Measurements from ENCODE around the gene RAB40C.

Gene RAB40C

DNA sequence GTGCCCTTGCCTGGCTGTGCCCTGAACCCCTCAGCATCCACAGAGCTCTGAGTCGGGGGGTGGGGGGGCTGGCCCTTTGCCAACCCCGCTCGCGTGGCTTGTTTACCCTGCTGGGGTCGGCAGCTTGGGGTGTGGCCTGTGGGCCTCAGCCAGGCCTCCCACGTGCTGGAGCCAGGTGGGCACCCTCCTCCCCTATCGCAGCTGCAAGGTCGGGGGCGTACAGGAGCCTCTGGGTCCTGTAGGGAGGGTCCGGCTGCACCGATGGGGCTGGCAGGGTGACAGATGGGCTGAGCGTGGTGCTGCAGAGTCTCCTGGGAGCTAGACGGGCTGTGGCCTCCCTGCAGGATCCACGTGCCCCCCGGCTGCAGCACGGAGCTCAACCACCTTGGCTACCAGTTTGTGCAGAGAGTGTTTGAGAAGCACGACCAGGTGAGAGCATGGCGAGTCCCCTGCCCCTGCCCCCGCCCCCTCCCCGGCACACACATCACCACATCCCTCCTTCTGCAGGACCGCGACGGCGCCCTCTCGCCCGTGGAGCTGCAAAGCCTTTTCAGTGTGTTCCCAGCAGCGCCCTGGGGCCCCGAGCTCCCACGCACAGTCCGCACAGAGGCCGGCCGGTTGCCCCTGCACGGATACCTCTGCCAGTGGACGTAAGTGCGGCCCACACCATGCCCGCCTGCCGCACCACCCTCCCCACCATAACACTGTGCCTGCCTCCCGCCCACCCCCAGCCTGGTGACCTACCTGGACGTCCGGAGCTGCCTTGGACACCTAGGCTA lies 81.7 kb downstream of the RAB40C start:
- no peak for FAIRE-seq

DNA sequence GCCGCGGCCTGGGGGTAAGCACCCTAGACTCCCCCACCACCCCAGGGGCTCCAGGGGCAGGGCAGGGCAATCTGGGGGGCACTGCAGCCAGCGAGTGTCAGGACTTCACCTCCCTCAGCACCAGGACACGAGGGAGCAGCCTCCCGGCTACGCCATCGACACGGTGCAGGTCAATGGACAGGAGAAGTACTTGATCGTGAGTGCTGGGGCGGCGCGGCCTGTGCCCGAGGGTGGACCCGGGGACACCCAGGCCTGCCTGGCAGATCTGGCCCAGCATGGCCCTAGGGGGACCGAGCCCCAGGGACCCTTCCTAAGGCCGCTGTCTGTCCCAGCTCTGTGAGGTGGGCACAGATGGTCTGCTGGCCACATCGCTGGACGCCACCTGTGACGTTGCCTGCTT lies 82.5 kb downstream of the RAB40C start:
- FAIRE-seq, result no peak

DNA sequence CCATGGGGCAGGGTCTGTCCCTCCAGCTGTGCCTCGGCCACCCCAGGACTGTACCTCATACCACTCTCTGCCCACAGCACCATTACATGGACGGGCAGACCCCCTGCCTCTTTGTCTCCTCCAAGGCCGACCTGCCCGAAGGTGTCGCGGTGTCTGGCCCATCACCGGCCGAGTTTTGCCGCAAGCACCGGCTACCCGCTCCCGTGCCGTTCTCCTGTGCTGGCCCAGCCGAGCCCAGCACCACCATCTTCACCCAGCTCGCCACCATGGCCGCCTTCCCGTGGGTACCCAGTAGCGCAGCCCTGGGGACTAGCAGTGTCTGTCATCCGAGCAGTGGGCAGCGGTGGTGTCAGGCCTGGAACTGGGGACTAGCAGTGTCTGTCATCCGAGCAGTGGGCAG lies 83.0 kb downstream of the RAB40C start:
- FAIRE-seq, result no peak

DNA sequence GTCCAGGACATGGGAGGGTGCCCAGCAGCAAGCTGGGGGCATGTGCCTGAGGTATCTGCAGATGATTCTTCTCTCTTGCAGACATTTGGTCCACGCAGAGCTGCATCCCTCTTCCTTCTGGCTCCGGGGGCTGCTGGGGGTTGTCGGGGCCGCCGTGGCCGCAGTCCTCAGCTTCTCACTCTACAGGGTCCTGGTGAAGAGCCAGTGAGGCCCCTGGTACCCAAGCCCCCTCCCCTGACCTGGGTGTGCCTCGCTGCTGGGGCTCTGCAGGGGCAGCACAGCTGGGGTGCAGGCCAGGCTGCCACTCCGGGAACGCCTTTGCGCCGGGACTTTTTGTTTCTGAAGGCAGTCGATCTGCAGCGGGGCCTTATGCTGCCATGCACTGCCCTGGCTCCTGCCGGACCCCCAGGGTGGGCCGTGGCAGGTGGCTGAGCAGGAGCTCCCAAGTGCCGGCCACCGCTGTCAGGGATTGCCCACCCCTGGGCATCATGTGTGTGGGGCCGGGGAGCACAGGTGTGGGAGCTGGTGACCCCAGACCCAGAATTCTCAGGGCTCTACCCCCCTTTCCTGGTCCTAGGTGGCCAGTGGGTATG lies 83.6 kb downstream of the RAB40C start:
- no peak for FAIRE-seq

DNA sequence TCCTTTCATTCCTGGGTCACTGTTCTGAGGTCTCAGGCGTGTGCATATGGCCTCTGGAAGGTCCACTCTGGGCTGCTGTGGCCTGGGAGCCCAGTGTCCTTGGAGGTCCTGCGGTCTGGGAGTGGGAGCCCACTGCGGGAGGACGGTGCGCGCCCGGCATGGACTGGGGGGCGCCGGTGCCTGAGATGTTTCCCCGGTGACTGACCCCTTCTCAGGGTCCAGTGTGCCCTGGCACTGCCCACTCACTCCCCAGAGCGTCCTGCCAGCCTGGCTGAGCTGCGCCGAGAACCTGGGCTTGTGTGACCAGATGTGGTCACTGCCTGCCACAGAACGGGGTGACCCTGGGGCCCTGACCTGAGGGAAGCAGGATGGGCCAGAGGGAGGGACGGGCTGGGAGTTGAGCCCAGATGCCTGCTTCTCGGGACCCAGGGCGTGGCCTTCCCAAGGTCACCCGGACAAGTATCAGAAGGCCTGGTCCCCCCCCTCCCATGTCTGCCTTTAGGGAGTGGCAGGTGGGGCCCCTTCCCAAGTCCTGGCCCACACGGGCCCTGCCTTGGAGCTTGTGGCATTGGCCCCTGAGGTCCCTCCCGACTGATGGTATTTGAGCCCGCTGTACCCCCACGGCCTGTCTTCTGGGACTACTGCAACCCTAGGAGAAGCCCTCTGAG lies 84.5 kb downstream of the RAB40C start:
- no peak for FAIRE-seq

DNA sequence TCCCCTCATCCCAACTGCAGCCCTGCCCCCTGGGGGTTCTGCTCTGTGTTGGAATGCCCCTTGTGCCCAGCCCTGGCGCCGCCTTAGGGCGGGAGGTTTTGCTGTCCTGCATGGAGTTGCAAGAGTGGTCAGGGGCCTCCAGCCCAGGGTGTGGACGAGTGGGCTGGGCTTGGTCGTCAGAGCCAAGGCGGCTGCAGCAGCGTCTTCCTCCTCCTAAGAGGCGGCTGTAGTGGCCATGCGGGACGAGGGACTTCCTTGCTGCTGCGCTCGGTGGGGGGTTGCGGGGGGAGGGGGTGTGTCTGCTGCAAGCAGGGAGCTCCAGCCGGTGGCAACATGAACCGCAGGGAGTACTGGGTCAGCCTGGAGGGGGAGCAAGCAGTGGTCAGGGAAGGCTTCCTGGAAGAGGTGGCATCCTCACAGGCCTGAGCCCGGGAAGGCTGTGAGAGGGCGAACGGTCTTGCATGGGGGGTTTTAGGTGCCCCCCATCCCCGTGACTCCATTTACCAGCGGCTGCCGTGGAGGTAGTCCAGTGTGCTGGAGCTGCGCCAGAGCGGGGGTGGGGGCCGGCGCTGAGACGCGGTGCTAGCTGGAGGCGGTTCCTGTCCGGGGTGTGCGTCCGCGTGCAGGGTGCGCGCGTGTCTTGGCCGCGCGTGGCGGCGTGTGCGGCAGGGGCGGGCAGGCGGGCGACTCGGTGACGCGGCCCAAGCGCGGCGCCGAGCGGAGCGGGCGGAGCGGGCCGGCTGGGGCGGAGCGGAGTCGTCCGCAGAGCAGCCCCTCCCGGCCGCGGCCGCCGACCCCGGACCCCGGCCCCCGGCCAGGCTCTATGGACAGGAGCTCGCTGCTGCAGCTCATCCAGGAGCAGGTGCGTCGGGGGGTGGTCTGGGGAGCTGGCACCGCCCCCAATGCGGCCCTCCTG lies 85.4 kb downstream of the RAB40C start, which contains the start of gene RHBDL1:
Gene RHBDL1 (plus strand): TSS at position 704 of the 916 bp plus-strand sequence. CDS start 120 bp downstream, at position 824.
- FAIRE-seq, result no peak

DNA sequence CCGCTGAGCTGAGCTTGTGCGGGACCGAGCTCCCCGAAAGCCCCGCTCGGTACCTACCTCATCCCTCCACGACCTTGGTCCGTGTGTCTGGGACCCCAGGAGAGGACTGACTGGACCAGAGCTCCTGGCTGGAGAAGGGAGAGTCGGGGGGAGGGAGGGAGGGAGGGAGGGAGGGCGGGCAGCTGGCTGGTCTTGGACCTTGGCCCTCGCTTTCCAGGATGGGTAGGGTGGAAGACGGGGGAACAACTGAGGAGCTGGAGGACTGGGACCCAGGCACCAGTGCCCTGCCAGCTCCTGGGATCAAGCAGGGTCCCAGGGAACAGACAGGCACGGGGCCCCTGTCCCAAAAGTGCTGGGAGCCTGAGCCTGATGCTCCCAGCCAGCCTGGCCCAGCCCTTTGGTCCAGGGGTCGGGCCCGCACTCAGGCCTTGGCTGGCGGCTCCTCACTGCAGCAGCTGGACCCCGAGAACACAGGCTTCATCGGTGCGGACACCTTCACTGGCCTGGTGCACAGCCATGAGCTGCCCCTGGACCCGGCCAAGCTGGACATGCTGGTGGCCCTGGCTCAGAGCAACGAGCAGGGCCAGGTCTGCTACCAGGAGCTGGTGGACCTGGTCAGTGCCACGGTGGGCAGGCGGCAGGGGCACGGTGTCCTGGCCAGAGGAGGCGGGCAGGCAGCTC lies 86.2 kb downstream of the RAB40C start:
- FAIRE-seq, result no peak

DNA sequence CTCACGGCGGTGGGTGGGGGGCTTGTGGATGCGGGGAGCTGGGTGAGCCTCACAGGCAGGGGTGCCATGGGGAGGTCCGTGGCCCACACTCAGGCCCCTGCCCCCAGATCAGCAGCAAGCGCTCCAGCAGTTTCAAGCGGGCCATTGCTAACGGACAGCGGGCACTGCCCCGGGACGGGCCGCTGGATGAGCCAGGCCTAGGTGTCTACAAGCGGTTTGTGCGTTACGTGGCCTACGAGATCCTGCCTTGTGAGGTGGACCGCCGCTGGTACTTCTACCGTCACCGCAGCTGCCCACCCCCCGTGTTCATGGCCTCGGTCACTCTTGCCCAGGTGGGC lies 86.7 kb downstream of the RAB40C start:
- FAIRE-seq, result no peak

DNA sequence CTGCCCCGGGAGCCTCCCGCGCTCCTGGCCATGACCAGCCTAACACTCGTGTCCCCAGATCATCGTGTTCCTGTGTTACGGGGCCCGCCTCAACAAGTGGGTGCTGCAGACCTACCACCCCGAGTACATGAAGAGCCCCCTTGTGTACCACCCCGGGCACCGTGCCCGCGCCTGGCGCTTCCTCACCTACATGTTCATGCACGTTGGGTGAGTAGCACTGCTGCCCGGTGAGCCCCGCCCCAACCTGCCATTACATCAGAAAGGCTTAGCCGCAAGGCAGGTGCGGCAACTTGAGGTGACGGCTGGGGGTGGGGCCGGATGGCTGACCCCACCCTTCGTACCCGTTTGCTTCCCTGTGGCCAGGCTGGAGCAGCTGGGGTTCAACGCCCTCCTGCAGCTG lies 87.0 kb downstream of the RAB40C start:
- FAIRE-seq, result no peak

DNA sequence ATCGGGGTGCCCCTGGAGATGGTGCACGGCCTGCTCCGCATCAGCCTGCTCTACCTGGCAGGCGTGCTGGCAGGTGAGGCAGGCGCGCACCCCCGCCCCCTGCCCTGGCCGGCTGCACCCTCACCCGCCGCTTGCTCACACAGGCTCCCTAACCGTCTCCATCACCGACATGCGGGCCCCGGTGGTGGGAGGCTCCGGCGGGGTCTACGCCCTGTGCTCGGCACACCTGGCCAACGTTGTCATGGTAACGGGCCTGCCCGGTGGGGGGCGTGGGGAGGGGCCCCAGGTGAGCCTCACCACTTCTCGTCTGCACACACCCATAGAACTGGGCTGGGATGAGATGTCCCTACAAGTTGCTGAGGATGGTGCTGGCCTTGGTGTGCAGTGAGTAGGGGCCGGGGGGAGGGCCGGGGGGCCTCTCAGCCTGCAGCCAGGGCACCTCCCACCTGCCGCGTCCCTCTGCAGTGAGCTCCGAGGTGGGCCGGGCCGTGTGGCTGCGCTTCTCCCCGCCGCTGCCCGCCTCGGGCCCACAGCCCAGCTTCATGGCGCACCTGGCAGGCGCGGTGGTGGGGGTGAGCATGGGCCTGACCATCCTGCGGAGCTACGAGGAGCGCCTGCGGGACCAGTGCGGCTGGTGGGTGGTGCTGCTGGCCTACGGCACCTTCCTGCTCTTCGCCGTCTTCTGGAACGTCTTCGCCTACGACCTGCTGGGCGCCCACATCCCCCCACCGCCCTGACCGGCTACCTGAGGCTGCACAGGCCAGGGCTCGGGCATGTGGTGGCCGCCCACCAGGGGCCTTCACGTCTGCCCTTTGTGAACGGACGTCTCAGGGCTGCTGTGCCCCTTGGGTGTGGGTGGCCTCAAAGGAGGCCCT lies 87.7 kb downstream of the RAB40C start:
- no peak for FAIRE-seq

DNA sequence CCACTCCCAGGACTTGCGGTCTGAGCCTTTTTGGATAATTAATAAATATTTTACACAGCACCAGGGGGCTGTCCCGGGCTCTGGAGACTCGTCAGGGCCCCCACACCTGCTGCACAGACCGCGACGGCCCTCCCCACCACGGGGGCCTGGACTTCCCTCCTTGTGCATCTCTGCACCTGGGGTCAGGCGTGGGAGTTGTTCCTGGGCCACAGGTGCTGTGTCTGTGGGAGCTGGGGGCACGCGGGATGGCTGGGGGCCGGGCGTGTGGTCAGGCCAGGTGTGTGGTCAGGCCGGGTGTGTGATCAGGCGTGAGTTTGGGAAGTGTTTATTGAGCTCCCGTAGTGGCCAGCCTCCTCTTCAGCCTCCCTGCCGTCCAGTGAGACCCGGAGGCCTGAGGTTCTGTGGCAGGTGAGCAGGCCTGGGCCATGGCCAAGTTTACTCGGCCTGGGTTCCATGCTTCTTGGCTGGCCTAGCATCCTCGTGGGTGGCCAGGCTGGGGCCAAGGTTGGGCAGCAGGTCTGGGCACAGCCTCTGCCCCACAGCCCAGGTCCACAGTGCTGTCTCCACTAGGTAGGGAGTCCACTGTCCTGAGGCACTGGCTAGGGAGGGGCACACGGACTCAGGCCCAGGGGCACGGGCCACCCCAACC lies 88.5 kb downstream of the RAB40C start:
- no peak for FAIRE-seq
